B cell (primary cell): Measurements from ENCODE around the gene ABCA13. TPM values are rescaled to one million over a fixed set of nuclear protein-coding genes. Genes with fewer than 3 reads are reported as not detected.

ENCODE experiments used
- ATAC-seq: fragments of 200-7000 bp; cut with Tn5 transposase; one replicate; pipeline ENCODE4 v1.10.0; 2021; ENCODE audit warnings: low read depth, mild to moderate bottlenecking, moderate number of reproducible peaks, moderate library complexity
- CTCF ChIA-PET: fragments of 350-600 bp; sonication (Branson Sonifier 250); formaldehyde crosslinking; loops from one replicate; lab custom pipeline; 2021; ENCODE audit warnings: antibody characterized with exemption, inconsistent platforms; lab: Charles Lee
- POLR2A ChIA-PET: fragments of 350-600 bp; sonication (Branson Sonifier 250); formaldehyde crosslinking; loops from one replicate; lab custom pipeline; 2021; ENCODE audit warnings: antibody characterized with exemption; lab: Charles Lee
- DNase-seq: peaks from one replicate; pipeline ENCODE4 v3.0.0; 2013
- H2AFZ ChIP-seq: 2 replicates; pipeline ENCODE4 v1.6.1; 2012; ENCODE audit warnings: mild to moderate bottlenecking, low read depth, low read length; ENCODE audit not compliant: insufficient read depth, poor library complexity, severe bottlenecking
- H3K27ac ChIP-seq, 2 donors: 1 replicate in 1 of 2; 2 replicates in 1 of 2; pipeline ENCODE4 v1.5.1; 2012 to 2013; ENCODE audit warnings: low read length in 2 of 2, mild to moderate bottlenecking in 2 of 2, moderate library complexity in 1 of 2
- H3K27me3 ChIP-seq, 4 experiments: fragments of 200-600 bp in 1 of 4; sonication (generic) in 1 of 4; replicated peaks in 1 of 4; 1 replicate in 2 of 4; 2 replicates in 2 of 4; pipeline versions ENCODE4 v1.6.1 to v1.7.0; 2013 to 2016; ENCODE audit warnings: low read length in 3 of 4, mild to moderate bottlenecking in 2 of 4, mixed read lengths in 1 of 4, moderate library complexity in 1 of 4; ENCODE audit not compliant: insufficient read depth in 4 of 4, control insufficient read depth in 3 of 4; ENCODE audit errors: control extremely low read depth in 1 of 4
- H3K36me3 ChIP-seq, 2 experiments: replicated peaks in 1 of 2; 1 replicate in 1 of 2; 2 replicates in 1 of 2; pipeline versions ENCODE4 v1.6.1 to v1.7.1; 2013; ENCODE audit warnings: low read length in 1 of 2; ENCODE audit not compliant: insufficient read depth in 2 of 2, control insufficient read depth in 1 of 2; ENCODE audit errors: control extremely low read depth in 1 of 2, extremely low read depth in 1 of 2
- H3K4me1 ChIP-seq, 2 donors: fragments of 200-600 bp in 1 of 2; sonication (generic) in 1 of 2; 1 replicate in 1 of 2; 2 replicates in 1 of 2; pipeline versions ENCODE4 v1.5.1 to v1.6.1; 2013 to 2017; ENCODE audit warnings: low read length in 2 of 2; ENCODE audit not compliant: control insufficient read depth in 2 of 2, insufficient read depth in 2 of 2
- H3K4me2 ChIP-seq: replicated peaks from 2 replicates; pipeline ENCODE3; 2012; ENCODE audit warnings: mild to moderate bottlenecking, low read depth, low read length; ENCODE audit not compliant: poor library complexity, severe bottlenecking
- H3K4me3 ChIP-seq, 5 experiments: fragments of 200-600 bp in 1 of 5; sonication (generic) in 1 of 5; 1 replicate in 3 of 5; 2 replicates in 2 of 5; pipeline versions ENCODE4 v1.5.1 to v1.7.0; 2011 to 2016; ENCODE audit warnings: low read length in 4 of 5, mild to moderate bottlenecking in 4 of 5, low read depth in 2 of 5, control low read depth in 1 of 5, moderate library complexity in 1 of 5; ENCODE audit not compliant: insufficient read depth in 1 of 5; ENCODE audit errors: control extremely low read depth in 1 of 5, extremely low read depth in 1 of 5
- H3K79me2 ChIP-seq: fragments of 200-600 bp; sonication (generic); one replicate; pipeline ENCODE4 v1.6.0; 2016; ENCODE audit warnings: low read length; ENCODE audit not compliant: control insufficient read depth, insufficient read depth
- H3K9ac ChIP-seq: fragments of 200-600 bp; sonication (generic); 2 replicates; pipeline ENCODE4 v1.6.1; 2017; ENCODE audit warnings: mild to moderate bottlenecking, low read length, moderate library complexity
- H3K9me3 ChIP-seq, 3 donors: one replicate each; pipeline versions ENCODE4 v1.6.1 to v1.7.1; 2013; ENCODE audit warnings: low read length in 2 of 3; ENCODE audit not compliant: control insufficient read depth in 2 of 3, insufficient read depth in 1 of 3; ENCODE audit errors: control extremely low read depth in 1 of 3
- H4K20me1 ChIP-seq: 2 replicates; pipeline ENCODE4 v1.6.0; 2012; ENCODE audit warnings: mild to moderate bottlenecking, low read length; ENCODE audit not compliant: insufficient read depth, control insufficient read depth, poor library complexity, severe bottlenecking
- H3K27ac Mint-ChIP-seq: one replicate; pipeline ENCODE4 v1.8.0; 2021; ENCODE audit warnings: mixed read lengths
- H3K27me3 Mint-ChIP-seq: one replicate; pipeline ENCODE4 v1.8.0; 2021; ENCODE audit warnings: mixed read lengths
- H3K4me1 Mint-ChIP-seq: one replicate; pipeline ENCODE4 v1.8.0; 2021; ENCODE audit warnings: mixed read lengths
- H3K4me3 Mint-ChIP-seq: one replicate; pipeline ENCODE4 v1.8.0; 2021; ENCODE audit warnings: mixed read lengths
- H3K9me3 Mint-ChIP-seq: one replicate; pipeline ENCODE4 v1.8.0; 2022; ENCODE audit warnings: mixed read lengths; ENCODE audit not compliant: insufficient read depth
- CTCF ChIP-seq: fragments of 200-600 bp; IDR thresholded peaks from one replicate; pipeline ENCODE4 v1.8.0; 2022; ENCODE audit warnings: antibody characterized with exemption, mild to moderate bottlenecking
- EZH2 ChIP-seq: IDR thresholded peaks from 2 replicates; pipeline ENCODE4 v1.6.1; 2012; ENCODE audit warnings: borderline replicate concordance, low read depth, mild to moderate bottlenecking, moderate library complexity, low read length; ENCODE audit not compliant: insufficient read depth, poor library complexity, severe bottlenecking
- WGBS: methylation state at CpG from one replicate; pipeline ENCODE4 v1.1.5; 2013; ENCODE audit warnings: missing lambda C conversion rate; ENCODE audit not compliant: insufficient coverage; 5-methylcytosine and 5-hydroxymethylcytosine counted together
- intact Hi-C: fragments of 100-400 bp; cut with micrococcal nuclease; formaldehyde crosslinking; loops from one replicate; pipeline ENCODE4 v1.10.0; 2022
- polyA plus RNA-seq: library from polyadenylated mRNA; depleted of rRNA; stranded (reverse); fragments of >200 nt; gene quantifications from 2 replicates; pipeline ENCODE4 v1.2.3, GENCODE V29; 2012
- total RNA-seq, 2 donors: library from RNA; stranded (reverse); fragments of 120-200 nt in 1 of 2; gene quantifications; 1 replicate in 1 of 2; 2 replicates in 1 of 2; pipeline versions ENCODE4 v1.2.3 to v1.2.4, GENCODE V29; 2013 to 2022

ABCA13 gene
- total and polyA plus RNA-seq, 2 donors (not counting 1 experiment from before 2014, with no cell fraction given), result not detected

DNA sequence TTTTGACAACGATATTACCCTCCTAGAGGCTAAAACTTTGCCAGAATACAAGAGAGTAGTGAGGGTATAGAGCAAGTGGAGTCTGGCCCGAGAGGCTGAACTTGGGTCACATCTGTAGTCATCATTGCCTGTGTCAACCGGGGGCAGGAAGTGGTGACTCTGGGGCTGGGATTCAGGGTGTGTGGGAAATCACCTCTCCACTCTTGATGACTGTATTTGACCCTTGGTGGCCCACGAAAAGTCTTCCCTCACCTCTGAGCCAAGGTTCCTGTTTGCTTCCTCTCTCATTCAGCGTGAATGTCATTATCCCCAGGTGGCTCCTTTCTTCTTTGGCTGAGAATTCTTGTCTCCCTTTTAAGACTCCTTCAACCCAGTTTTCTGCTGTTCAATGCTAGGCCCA, 240.4 kb downstream of the ABCA13 start:
- H3K79me2 ChIP-seq, result no peaks in the 10 kb centered on the region
- intact Hi-C loops, result no loop called here
- no peaks in the 10 kb centered on the region for H4K20me1 ChIP-seq
- no peaks in the 10 kb centered on the region for H3K36me3 ChIP-seq
- no peak for DNase-seq
- no peak for ATAC-seq
- no peak overlapping the region for H3K9ac ChIP-seq
- POLR2A ChIA-PET, result no interaction called here
- no peaks in the 10 kb centered on the region for H3K4me1 Mint-ChIP-seq
- no peak overlapping the region for H3K4me3 Mint-ChIP-seq
- CTCF ChIA-PET, result no interaction called here
- no peaks in the 10 kb centered on the region for H3K9me3 Mint-ChIP-seq
- TF ChIP-seq EZH2, result no peak
- TF ChIP-seq CTCF, result no peak
- H3K9me3 ChIP-seq, result peaks cover 0 to 9% (median 0%) of the 10 kb centered on the region in 3 donors
- no peak overlapping the region for H2AFZ ChIP-seq
- no peak overlapping the region for H3K27ac Mint-ChIP-seq
- no peak overlapping the region for H3K27ac ChIP-seq
- H3K4me3 ChIP-seq, result no peak overlapping the region
- no peaks in the 10 kb centered on the region for H3K27me3 ChIP-seq
- H3K4me1 ChIP-seq, result no peaks in the 10 kb centered on the region
- H3K27me3 Mint-ChIP-seq, result no peaks in the 10 kb centered on the region
- 78% methylated on average over 4 of the region's 5 CpGs for WGBS
- H3K4me2 ChIP-seq, result no peak overlapping the region

- no peak overlapping the region for H2AFZ ChIP-seq
- H3K79me2 ChIP-seq, result no peaks in the 10 kb centered on the region
- no peak overlapping the region for H3K4me3 ChIP-seq
- Mint-ChIP-seq H3K4me3 (no peak overlapping the region), H3K27me3 (no peaks in the 10 kb centered on the region), H3K4me1 (no peaks in the 10 kb centered on the region), H3K27ac (no peak overlapping the region), H3K9me3 (no peaks in the 10 kb centered on the region)
- no peaks in the 10 kb centered on the region for H4K20me1 ChIP-seq
- peaks cover 0 to 10% (median 0%) of the 10 kb centered on the region in 3 donors for H3K9me3 ChIP-seq
- DNase-seq (no peak), ATAC-seq (no peak)
- no peak overlapping the region for H3K27ac ChIP-seq
- H3K4me2 ChIP-seq, result no peak overlapping the region
- no peaks in the 10 kb centered on the region for H3K4me1 ChIP-seq
- intact Hi-C loops, result no loop called here
- H3K36me3 ChIP-seq, result no peaks in the 10 kb centered on the region
- POLR2A ChIA-PET, result no interaction called here
- H3K9ac ChIP-seq, result no peak overlapping the region
- 87% methylated on average over 8 of the region's 10 CpGs for WGBS
- H3K27me3 ChIP-seq, result no peaks in the 10 kb centered on the region
- CTCF ChIA-PET, result no interaction called here
- no peak for TF ChIP-seq CTCF
- no peak for TF ChIP-seq EZH2
Measured at GRCh38 chr7:48414011-48414732, 242.9 kb downstream of the ABCA13 start.
